Neural progenitor cell (in vitro differentiated cells): ENCODE results near the gene TMEM233.

Source experiments
- CTCF ChIP-seq: fragments of 200-600 bp; sonication (generic); IDR thresholded peaks from 2 replicates; pipeline ENCODE4 v1.5.1; 2017; ENCODE audit warnings: antibody characterized with exemption, mild to moderate bottlenecking
- EZH2 ChIP-seq: fragments of 200-600 bp; sonication (generic); IDR thresholded peaks from 2 replicates; pipeline ENCODE4 v1.6.1; 2017; ENCODE audit warnings: antibody characterized with exemption, mild to moderate bottlenecking, moderate library complexity
- EZH2phosphoT487 ChIP-seq: fragments of 200-600 bp; sonication (generic); IDR thresholded peaks from 2 replicates; pipeline ENCODE4 v1.6.1; 2017; ENCODE audit warnings: antibody characterized with exemption

GRCh38 chr12:119687879-119688278 is 94.3 kb downstream of the TMEM233 start:
- TF ChIP-seq CTCF: no peak
- TF ChIP-seq EZH2: no peak
- no peak for TF ChIP-seq EZH2phosphoT487
